MM.1S (cell line): ENCODE measurements around the gene NDUFS6.

Experiments used
- EZH2 ChIP-seq: fragments of 300-600 bp; sonication (generic); optimal IDR thresholded peaks from 2 replicates; pipeline ENCODE3; 2017; ENCODE audit warnings: low read depth, mild to moderate bottlenecking, antibody characterized with exemption, low read length, mixed read lengths
- TF ChIP-seq, protein P1 (sequence below): fragments of 300-600 bp; sonication (generic); IDR thresholded peaks from 2 replicates; pipeline ENCODE4 v1.5.1; 2016; ENCODE audit warnings: antibody characterized with exemption, low read length, mixed read lengths

DNA sequence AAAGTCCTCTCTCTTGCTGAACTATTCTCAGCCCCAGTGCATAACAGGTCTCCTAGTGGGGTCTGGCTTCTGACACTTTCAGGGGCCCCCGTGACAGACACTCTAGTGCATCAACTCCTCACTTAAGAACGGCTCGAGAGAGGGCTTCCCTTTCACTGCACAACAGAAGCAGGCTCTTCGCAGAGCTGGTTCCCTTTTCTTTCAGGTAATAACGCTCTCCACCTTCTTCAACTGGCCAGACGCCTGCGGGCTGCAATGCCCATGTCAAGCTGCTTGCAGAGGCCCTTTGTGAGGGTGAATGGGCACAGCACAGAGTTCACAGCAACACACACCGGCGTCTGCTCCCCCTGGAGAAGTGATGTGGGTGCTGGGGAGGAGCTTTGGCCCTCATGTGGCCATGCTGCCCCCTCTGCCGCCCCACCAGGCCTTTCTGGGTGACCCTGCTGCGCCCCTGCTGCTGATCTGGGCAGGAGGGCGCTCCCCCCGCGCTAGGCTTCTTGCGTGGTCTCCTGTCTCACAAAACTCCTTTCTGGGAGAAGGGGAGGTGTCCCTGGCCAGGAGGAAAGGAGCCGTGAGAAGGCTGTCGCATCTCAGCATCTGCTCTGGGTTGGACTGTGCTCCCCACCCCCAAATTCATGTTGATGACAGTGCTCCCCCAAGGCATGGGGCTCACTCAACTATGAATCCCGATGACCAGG is 4.0 kb upstream of the NDUFS6 start:
- TF ChIP-seq, protein P1, sequence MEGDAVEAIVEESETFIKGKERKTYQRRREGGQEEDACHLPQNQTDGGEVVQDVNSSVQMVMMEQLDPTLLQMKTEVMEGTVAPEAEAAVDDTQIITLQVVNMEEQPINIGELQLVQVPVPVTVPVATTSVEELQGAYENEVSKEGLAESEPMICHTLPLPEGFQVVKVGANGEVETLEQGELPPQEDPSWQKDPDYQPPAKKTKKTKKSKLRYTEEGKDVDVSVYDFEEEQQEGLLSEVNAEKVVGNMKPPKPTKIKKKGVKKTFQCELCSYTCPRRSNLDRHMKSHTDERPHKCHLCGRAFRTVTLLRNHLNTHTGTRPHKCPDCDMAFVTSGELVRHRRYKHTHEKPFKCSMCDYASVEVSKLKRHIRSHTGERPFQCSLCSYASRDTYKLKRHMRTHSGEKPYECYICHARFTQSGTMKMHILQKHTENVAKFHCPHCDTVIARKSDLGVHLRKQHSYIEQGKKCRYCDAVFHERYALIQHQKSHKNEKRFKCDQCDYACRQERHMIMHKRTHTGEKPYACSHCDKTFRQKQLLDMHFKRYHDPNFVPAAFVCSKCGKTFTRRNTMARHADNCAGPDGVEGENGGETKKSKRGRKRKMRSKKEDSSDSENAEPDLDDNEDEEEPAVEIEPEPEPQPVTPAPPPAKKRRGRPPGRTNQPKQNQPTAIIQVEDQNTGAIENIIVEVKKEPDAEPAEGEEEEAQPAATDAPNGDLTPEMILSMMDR = no peak
- no peak for TF ChIP-seq EZH2
